Activated naive CD4-positive, alpha-beta T cell treated with anti-CD3 and anti-CD28 coated beads for 36 hours (primary cell): ENCODE data around the gene NR6A1. TPM values are rescaled to one million over a fixed set of nuclear protein-coding genes. Genes with fewer than 3 reads are reported as not detected.

ENCODE experiments used
- CTCF ChIA-PET: fragments of 350-600 bp; sonication (Branson Sonifier 250); formaldehyde crosslinking; loops from one replicate; lab custom pipeline; 2021; ENCODE audit warnings: antibody characterized with exemption; lab: Charles Lee
- DNase-seq: peaks from one replicate; pipeline ENCODE4 v3.0.0-alpha.2; 2020
- H3K27ac Mint-ChIP-seq: one replicate; pipeline ENCODE4 v1.8.0; 2021; ENCODE audit warnings: mild to moderate bottlenecking, mixed read lengths
- H3K27me3 Mint-ChIP-seq: one replicate; pipeline ENCODE4 v1.8.0; 2021; ENCODE audit warnings: low read depth, mixed read lengths
- H3K36me3 Mint-ChIP-seq: one replicate; pipeline ENCODE4 v1.8.0; 2021; ENCODE audit warnings: low read depth, mixed read lengths
- H3K4me1 Mint-ChIP-seq: one replicate; pipeline ENCODE4 v1.8.0; 2021; ENCODE audit warnings: low read depth, mixed read lengths
- H3K4me3 Mint-ChIP-seq: one replicate; pipeline ENCODE4 v1.8.0; 2021; ENCODE audit warnings: mild to moderate bottlenecking, moderate library complexity, mixed read lengths
- H3K9me3 Mint-ChIP-seq: one replicate; pipeline ENCODE4 v1.8.0; 2021; ENCODE audit warnings: mixed read lengths
- intact Hi-C: fragments of 100-400 bp; cut with micrococcal nuclease; formaldehyde crosslinking; loops from one replicate; pipeline ENCODE4 v1.15.1; 2023
- total RNA-seq, 2 experiments: library from RNA; stranded (reverse); gene quantifications; one replicate each; pipeline ENCODE4 v1.2.3, GENCODE V29; 2021

Gene NR6A1
- total RNA-seq, 2 experiments from 2014 or later: 1.8 TPM

DNA sequence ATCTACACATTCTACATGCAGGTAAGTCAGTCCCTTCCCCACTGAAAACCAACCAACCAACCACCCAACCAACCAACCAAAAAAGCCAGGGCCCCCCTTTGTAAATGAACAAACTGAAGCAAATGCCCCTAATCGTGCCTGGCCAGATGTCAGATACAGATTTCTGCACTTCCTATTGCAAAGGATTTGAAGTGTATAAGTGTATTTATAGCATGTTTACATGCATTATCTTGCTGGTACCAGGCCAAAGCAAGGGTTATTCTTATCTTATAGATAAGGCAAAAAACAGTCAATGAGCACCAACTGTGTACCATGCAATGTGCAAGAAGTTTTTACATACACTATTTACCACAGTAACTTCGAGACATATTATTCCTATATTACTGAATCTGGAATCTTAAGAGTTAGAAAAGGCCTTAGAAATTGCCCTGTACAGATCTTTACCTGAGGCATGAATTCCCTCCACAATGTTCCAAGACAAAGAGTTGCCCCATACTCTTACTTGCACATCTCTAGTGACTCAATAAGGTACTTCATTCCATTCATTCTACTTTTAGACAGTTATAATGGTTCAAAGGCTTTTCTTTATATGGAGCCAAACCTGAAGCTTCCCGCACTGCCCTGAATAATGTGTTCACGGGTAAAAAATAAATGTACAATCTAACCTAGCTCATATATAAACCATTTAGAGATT, 212.2 kb downstream of the NR6A1 start:
- CTCF ChIA-PET: interaction anchor here (1.3 kb wide), 1 partner anchor 22 kb away, joined by 3 read pairs; no protein-coding TSS in a partner anchor
- Mint-ChIP-seq H3K27me3 (no peaks in the 10 kb centered on the region), H3K36me3 (no peaks in the 10 kb centered on the region), H3K27ac (no peak overlapping the region), H3K4me3 (no peak overlapping the region), H3K4me1 (no peaks in the 10 kb centered on the region), H3K9me3 (no peaks in the 10 kb centered on the region)
- intact Hi-C loops: no loop called here
- no peak for DNase-seq

DNA sequence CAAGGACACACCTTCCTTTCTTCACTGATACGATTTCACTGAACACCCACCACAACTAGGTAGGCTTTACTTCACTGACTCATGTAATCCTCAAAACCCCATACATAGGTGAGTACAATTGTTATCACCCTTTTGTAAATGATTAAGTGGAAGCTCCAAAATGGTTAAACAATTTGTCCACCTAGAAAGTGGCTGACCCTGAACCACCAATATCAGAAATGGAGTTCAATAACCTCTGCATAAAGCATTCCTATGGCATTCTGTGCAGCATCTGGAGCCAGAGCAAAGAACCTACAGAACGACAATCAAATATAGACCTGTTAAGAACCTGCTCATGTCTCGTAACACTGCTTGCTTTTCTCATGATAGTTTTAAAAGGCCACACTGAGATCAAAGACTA, 213.2 kb downstream of the NR6A1 start:
- Mint-ChIP-seq H3K27me3 (no peaks in the 10 kb centered on the region), H3K4me1 (no peaks in the 10 kb centered on the region), H3K9me3 (no peaks in the 10 kb centered on the region), H3K4me3 (no peak overlapping the region), H3K36me3 (no peaks in the 10 kb centered on the region), H3K27ac (no peak overlapping the region)
- no peak for DNase-seq
- CTCF ChIA-PET: no interaction called here
- intact Hi-C loops: no loop called here

DNA sequence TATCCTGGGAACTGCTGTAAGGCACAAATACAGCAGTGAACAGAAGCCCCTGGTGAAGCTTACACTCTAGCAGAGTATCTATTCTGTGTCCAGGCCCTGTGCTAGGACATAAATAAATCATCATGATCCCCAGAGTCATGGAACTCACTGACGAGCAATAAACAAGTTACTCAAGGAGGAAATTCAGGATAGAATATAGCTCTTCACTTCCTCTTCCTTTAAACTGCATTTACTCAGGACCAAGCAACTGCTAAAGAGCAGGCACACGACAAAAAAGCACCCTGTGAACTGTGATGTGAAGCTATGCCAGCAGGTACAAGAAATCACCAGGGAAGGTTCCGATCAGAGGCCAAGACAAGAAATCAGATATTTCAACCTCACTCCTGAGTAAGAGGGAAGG, 216.1 kb downstream of the NR6A1 start:
- H3K36me3 Mint-ChIP-seq: no peaks in the 10 kb centered on the region
- H3K27me3 Mint-ChIP-seq: no peaks in the 10 kb centered on the region
- DNase-seq: no peak
- CTCF ChIA-PET: no interaction called here
- no peaks in the 10 kb centered on the region for H3K9me3 Mint-ChIP-seq
- no peaks in the 10 kb centered on the region for H3K4me1 Mint-ChIP-seq
- intact Hi-C loops: no loop called here
- H3K4me3 Mint-ChIP-seq: no peak overlapping the region
- no peak overlapping the region for H3K27ac Mint-ChIP-seq

- Mint-ChIP-seq H3K27ac (no peak overlapping the region), H3K4me1 (peaks cover 6% of the 10 kb centered on the region), H3K27me3 (no peaks in the 10 kb centered on the region), H3K9me3 (no peaks in the 10 kb centered on the region), H3K4me3 (no peak overlapping the region), H3K36me3 (no peaks in the 10 kb centered on the region)
- DNase-seq: no peak
- intact Hi-C loops: no loop called here
- CTCF ChIA-PET: interaction anchor here (0.9 kb wide), 1 partner anchor 154 kb away, joined by 3 read pairs; no protein-coding TSS in a partner anchor
Observed at GRCh38 chr9:124553738-124554137, 217.4 kb downstream of the NR6A1 start.

DNA sequence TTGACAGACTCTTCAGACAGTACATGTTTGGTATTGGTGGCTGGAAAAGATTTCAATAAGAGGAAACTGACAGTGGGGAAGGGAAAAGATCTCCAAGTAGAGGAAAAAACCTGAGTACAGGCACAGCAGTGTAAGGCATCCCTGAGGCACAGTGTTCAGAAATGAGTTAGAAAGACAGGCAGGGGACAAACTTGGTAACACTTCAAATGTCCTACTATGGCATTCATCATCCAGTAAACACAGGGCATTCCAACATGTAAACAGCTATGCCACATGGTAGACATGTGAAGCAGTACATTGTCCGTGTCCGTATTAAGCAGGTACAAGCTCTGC, 218.9 kb downstream of the NR6A1 start:
- Mint-ChIP-seq H3K27me3 (no peaks in the 10 kb centered on the region), H3K9me3 (no peaks in the 10 kb centered on the region), H3K4me1 (peaks cover 16% of the 10 kb centered on the region), H3K27ac (no peak overlapping the region), H3K36me3 (no peaks in the 10 kb centered on the region), H3K4me3 (no peak overlapping the region)
- intact Hi-C loops: loop anchor here (1.0 kb wide), 1 partner anchor 318 kb away; no protein-coding TSS in a partner anchor
- no peak for DNase-seq
- CTCF ChIA-PET: interaction anchor here (0.6 to 4.9 kb wide), 12 partner anchors 15 to 182 kb away, joined by 3 to 31 read pairs (median 4); no protein-coding TSS in a partner anchor

DNA sequence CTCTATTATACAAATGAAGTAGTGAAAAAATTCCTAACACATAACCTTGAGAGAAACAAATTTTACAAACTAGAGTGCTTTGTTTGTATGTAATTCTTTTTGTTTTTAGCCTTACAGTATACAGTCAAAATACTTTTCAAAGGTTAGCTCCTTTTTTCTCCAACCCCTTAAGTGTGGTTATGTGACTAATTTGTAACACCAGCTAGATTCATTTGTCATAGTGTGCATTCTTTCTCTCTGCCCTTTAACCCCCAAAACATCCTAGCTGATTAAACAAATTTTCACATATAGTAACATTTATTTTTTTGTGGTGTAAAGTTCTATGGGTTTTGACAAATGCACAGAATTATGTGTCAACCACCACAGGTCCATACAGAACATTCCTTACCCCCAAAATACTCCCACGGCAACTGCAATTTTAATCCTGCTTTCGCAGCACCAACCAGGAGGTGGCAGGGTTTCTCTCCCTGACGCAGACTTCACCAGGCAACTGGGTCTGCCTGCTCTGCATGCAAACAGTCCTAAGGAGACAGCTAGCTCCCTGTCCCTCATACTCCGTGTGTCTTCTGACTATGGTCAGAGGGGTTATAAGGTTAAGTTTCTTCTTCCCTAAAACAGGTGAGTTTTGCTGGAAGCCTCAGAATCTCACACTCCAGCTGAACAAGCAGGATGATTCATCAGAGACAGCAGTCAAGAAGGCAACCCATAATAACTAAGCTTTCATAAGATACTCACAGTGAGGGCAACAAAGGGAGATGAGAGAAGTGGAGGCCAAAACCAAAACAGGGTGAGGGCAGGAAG, 219.4 kb downstream of the NR6A1 start:
- H3K4me1 Mint-ChIP-seq: peaks cover 18% of the 10 kb centered on the region
- H3K4me3 Mint-ChIP-seq: no peak overlapping the region
- intact Hi-C loops: loop anchor here (1.0 to 2.0 kb wide), 4 partner anchors 23 to 319 kb away; no protein-coding TSS in a partner anchor
- CTCF ChIA-PET: interaction anchor here (0.6 to 4.9 kb wide), 14 partner anchors 10 to 183 kb away, joined by 3 to 31 read pairs (median 4); no protein-coding TSS in a partner anchor
- H3K27ac Mint-ChIP-seq: no peak overlapping the region
- H3K9me3 Mint-ChIP-seq: no peaks in the 10 kb centered on the region
- no peaks in the 10 kb centered on the region for H3K36me3 Mint-ChIP-seq
- H3K27me3 Mint-ChIP-seq: no peaks in the 10 kb centered on the region
- DNase-seq: peak; percentile 62

DNA sequence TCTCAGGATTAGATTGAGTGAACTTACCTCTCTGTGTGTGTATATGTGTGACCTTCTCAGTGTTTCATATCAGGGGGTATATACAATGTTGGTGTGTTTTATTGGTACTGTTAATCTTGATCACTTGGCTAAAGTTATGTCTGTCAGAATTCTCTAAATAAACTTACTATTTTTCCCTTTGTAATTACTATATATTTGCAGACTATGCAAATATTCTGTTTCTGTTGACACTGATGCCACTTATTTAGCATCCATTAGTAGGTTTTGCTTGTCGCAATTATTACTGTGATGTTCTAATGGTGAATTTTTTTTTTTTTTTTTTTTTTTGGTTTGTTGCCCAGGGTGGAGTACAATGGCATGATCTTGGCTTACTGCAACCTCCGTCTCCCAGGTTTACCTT, 221.0 kb downstream of the NR6A1 start:
- H3K4me1 Mint-ChIP-seq: peaks cover 19% of the 10 kb centered on the region
- H3K4me3 Mint-ChIP-seq: no peak overlapping the region
- no peaks in the 10 kb centered on the region for H3K9me3 Mint-ChIP-seq
- intact Hi-C loops: loop anchor here (2.0 kb wide), 1 partner anchor 25 kb away; no protein-coding TSS in a partner anchor
- H3K27me3 Mint-ChIP-seq: no peaks in the 10 kb centered on the region
- no peak overlapping the region for H3K27ac Mint-ChIP-seq
- CTCF ChIA-PET: interaction anchor here (4.9 kb wide), 1 partner anchor 13 kb away, joined by 31 read pairs; no protein-coding TSS in a partner anchor
- no peaks in the 10 kb centered on the region for H3K36me3 Mint-ChIP-seq
- DNase-seq: no peak

DNA sequence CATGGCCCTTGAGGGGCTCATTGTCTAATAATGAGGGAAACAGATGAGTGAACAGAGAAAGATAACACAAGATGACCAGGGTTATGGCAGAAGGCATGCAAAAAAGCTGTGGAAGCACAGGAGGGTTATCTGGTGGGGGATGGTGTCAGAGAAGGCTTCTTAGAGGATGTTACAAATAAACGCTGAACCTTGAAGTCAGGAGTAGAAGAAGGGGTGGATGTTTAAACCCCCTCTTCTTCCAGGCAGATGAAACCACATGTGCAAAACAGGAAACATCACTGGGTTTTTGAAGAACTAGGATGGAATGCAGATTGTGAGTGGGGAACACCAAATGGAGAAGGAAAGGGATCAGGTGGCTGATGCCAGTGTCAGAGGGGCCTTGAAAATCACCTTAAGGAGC, 222.1 kb downstream of the NR6A1 start:
- CTCF ChIA-PET: interaction anchor here (4.9 kb wide), 1 partner anchor 12 kb away, joined by 31 read pairs; no protein-coding TSS in a partner anchor
- no peak for DNase-seq
- Mint-ChIP-seq H3K4me3 (no peak overlapping the region), H3K4me1 (peaks cover 19% of the 10 kb centered on the region), H3K36me3 (no peaks in the 10 kb centered on the region), H3K27ac (no peak overlapping the region), H3K9me3 (no peaks in the 10 kb centered on the region), H3K27me3 (no peaks in the 10 kb centered on the region)
- intact Hi-C loops: no loop called here

DNA sequence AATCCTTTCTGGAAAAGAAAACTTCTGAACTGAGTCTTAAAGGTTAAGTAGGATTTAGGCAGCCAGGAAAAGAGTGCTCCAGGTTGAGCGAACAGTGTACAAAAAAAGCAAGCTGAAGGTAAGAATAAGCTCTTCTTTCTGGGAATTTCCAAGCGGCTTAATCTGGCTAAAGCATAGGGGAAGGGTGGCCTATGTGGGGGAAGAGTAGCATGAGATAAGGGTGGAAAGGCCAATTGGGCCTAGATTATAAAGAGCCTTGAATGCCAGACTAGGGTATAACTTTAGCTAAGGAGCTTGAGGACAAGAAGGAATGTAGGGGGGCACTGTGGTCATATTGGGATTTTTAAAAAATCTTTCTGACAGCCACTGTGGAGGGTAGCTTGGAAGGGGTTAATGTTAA, 226.6 kb downstream of the NR6A1 start:
- intact Hi-C loops: no loop called here
- CTCF ChIA-PET: interaction anchor here (1.6 kb wide), 1 partner anchor 8 kb away, joined by 5 read pairs; no protein-coding TSS in a partner anchor
- H3K4me3 Mint-ChIP-seq: no peak overlapping the region
- DNase-seq: no peak
- no peaks in the 10 kb centered on the region for H3K36me3 Mint-ChIP-seq
- no peak overlapping the region for H3K27ac Mint-ChIP-seq
- no peaks in the 10 kb centered on the region for H3K9me3 Mint-ChIP-seq
- H3K4me1 Mint-ChIP-seq: peaks cover 19% of the 10 kb centered on the region
- no peaks in the 10 kb centered on the region for H3K27me3 Mint-ChIP-seq

- no peaks in the 10 kb centered on the region for H3K36me3 Mint-ChIP-seq
- no peak overlapping the region for H3K4me3 Mint-ChIP-seq
- H3K27ac Mint-ChIP-seq: no peak overlapping the region
- CTCF ChIA-PET: interaction anchor here (0.6 to 1.3 kb wide), 2 partner anchors 11 to 123 kb away, joined by 3 read pairs; no protein-coding TSS in a partner anchor
- H3K9me3 Mint-ChIP-seq: no peaks in the 10 kb centered on the region
- intact Hi-C loops: no loop called here
- H3K4me1 Mint-ChIP-seq: peaks cover 2% of the 10 kb centered on the region
- no peaks in the 10 kb centered on the region for H3K27me3 Mint-ChIP-seq
- no peak for DNase-seq
Observed at GRCh38 chr9:124541824-124542223, 229.3 kb downstream of the NR6A1 start.

DNA sequence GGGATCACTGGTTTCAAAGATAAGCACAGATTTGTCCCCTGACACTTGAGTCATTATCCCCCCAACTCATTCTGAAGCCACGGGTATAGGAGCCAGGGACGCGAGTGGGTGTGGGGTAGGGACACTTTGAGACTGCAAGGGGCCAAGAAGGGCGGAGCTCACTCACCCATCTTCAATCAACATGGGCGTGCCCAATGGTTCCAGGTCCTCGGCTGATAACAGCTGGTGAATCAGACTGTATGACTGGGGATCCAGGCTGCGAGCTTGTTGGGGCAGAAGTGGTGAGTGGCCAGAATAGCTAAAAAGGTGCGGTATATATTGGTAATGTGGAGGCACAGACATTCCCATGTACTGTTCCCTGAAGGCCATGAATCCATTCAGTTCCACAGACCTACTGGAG, 233.2 kb downstream of the NR6A1 start:
- no peak overlapping the region for H3K4me3 Mint-ChIP-seq
- H3K9me3 Mint-ChIP-seq: no peaks in the 10 kb centered on the region
- intact Hi-C loops: loop anchor here (5.0 kb wide), 1 partner anchor 411 kb away; no protein-coding TSS in a partner anchor
- no peak for DNase-seq
- CTCF ChIA-PET: interaction anchor here (1.0 to 5.2 kb wide), 5 partner anchors 13 to 160 kb away, joined by 3 to 52 read pairs (median 5); no protein-coding TSS in a partner anchor
- no peaks in the 10 kb centered on the region for H3K36me3 Mint-ChIP-seq
- no peaks in the 10 kb centered on the region for H3K4me1 Mint-ChIP-seq
- H3K27me3 Mint-ChIP-seq: no peaks in the 10 kb centered on the region
- H3K27ac Mint-ChIP-seq: no peak overlapping the region

GRCh38 chr9:124535846-124536245, 235.3 kb downstream of the NR6A1 start:
- Mint-ChIP-seq H3K36me3 (no peaks in the 10 kb centered on the region), H3K4me1 (no peaks in the 10 kb centered on the region), H3K27me3 (no peaks in the 10 kb centered on the region), H3K27ac (no peak overlapping the region), H3K9me3 (no peaks in the 10 kb centered on the region), H3K4me3 (no peak overlapping the region)
- no peak for DNase-seq
- CTCF ChIA-PET: interaction anchor here (0.7 to 5.2 kb wide), 9 partner anchors 9 to 260 kb away, joined by 3 to 52 read pairs (median 6); partner anchors contain the start of gene PSMB7
- intact Hi-C loops: loop anchor here (1.0 to 5.0 kb wide), 4 partner anchors 117 to 409 kb away; partner anchors contain the start of gene PSMB7
